ENCODE results near the gene BFSP2.
"Not testable (repeated sequence)": the region's sequence is repeated elsewhere in the genome, so short reads cannot be mapped to it uniquely, and the experiment has no call there.

BFSP2 gene

DNA sequence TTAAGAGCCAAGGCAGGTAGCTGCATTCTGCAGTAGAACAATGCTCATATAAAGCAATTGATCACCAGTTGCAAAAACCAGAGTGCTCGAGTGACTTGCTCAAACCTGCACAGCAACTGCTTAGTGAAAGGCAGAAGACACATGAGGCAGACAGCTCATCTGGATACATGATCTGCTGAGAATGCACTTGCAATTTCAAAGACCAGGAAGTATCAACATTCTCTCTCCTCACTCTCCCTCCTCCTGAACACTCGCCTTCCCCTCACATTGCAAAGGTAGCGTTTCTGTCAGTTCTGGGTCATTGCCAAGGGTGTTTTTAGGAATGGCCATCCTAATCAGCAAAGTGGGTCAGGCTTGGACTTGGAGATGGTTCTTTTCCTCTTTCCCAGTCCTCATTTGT, 61.0 kb downstream of the BFSP2 start:
- DNase-seq, result no peak

DNA sequence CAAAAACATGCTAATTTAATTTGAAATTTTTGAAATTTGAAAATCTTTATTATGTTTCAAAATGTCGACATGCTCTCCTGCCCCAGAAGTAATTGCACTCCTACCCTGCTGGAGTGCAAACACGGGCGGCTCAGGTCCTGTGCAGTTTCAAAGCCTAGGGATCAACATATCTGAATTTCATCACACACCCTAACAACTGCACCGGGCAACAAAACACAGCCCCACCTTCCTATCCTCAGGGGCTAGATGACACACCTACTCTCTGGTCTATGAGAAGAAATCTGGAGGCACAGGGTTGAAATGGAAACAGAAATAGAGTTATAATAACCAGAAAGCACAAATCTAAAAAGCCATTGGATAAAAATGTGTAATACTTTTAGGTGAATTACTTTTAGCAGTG, 61.4 kb downstream of the BFSP2 start:
- DNase-seq, result no peak

DNA sequence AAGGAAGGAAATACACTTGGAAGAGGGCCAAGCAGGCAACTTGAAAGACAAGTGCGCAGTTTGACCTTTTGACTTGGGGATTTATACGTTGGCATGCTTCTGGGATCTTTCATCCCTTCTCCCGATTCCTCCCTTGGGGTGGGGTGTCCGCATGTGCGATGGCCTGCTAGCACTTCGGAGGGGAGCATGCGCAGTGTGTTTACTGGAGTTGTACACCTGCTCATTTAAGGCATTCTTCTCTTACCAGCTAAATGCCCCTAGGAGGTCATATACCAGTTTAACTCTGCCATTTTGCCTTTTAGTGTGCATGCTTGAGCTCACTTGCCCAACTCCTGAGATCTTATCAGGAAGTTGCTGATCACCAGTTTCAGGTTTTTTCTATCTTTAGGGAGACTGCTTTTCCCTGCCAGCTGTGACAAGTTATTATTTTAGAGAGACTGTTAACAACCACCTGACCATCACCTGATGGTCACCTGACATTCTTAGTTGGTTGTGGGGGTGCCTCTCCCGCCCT, 63.5 kb downstream of the BFSP2 start:
- DNase-seq, result no peak

DNA sequence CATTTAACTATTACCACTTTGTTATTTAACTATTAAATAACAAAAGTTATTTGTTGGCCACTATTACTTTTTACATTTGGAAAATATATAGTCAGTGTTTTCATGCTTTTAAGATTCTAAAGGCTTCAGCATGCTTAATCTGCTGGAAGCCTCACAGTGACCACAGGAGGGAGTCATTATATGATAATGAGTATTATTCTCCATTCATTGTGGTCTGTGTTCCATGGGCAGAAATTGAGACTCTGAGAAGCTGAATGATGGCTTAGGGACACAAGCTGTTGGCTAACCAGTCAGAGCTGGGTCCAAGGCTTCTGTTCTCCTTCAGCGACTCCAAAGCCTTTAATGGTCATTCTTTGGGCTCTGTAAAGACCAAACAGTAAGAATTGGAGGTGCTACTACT, 64.7 kb downstream of the BFSP2 start:
- no peak for DNase-seq

DNA sequence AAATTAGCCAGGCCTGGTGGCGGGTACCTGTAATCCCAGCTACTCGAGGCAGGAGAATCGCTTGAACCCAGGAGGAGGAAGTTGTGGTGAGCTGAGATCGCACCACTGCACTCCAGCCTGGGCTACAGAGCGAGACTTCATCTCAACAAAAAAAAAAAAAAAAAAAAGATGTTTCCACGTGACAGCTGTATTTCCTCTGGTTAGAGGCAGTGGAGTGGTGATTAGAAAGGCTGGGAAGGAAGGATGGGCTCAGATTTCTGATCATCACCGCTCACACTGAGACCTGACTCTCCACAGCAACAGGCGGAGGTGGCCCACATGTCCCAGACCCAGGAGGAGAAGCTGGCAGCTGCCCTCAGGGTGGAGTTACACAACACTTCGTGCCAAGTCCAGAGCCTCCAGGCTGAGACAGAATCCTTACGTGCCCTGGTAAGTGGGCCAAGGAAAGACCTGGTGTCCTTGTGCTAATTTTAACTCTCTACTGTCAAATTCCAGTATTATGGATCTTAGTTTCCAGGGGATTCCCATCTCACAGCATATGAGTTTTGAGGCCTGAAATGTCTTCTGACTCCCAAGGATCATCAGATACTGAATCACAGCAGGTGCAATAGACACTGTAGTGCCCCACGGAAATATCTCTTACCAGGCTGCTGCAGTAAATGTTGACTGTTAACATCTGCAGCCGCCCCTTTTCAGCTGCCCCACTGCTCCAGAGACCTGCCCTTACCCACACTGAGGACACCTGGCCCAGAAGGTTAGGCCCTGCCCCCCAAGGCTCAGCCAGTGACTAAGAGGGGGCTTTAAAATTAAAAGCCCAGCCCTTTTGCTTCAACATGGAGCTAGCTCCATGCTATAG, 66.9 kb downstream of the BFSP2 start:
- DNase-seq, result no peak

DNA sequence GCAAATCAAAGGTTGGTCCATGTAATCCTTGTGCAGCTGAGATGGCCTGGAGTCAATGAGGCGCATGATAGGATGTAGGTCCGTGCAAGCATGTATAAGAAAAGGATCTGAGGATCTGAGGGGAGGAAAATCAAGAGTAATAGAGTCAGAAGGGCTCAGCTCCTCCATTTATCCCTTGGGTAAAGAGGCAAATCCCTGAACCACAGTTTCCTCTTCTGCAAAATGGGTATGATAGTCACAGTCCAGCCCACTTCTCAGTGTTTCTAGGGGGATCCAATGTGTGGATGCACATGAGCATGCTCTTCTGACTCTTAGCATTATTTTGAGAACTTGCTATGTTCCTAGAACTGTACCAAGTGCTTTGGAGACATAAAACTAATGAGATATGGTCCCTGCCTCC, 67.9 kb downstream of the BFSP2 start:
- DNase-seq, result no peak

DNA sequence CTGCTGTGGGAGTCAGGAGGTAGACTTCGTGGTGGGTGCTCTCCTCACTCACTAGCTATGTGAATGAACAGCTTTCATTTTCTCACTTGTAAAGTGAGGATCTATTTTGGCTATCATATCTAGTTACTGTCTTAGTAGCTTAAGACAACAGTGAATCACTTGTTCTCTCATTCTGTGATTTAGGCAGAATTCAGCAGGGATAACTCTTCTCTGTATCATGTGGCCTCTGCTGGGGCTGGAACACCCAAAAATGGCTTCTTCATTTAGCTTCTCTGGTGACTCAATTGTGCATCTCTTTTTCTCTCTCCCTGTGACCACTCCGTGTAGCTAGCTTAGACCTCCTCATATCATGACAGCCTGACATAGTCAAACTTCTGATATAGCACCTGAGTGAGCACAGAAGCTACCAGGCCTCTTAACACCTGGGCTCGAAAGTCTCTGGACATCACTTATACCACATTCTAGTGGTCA, 68.4 kb downstream of the BFSP2 start:
- no peak for DNase-seq

DNA sequence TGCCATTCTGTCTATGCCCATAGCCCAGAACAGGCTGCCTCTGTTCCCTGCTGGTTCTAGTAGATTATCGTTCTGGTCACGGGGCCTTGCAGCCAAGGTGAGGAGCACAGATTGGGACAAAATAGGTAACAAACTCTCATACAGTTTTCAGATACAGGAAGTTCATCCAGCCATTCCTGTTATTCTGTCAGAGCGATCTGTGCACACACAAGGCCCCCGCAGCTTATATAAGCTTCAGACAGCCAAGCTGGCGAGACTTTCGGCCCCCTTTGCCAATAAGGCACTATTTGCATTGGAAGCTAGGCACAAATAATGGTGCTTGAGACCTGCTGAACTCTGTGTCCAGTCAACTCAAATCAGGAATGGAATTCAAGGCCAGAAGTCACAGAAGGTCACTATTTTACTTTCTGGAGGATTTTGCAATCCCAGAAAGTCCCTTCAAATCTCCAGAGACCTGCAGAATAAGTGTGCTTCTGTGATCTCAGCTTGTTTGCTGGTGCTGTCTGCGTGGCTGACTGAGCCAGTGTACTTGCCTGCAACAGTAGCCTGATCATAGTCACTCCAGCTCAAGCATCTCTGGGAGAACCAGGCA, 69.4 kb downstream of the BFSP2 start:
- DNase-seq, result no peak

DNA sequence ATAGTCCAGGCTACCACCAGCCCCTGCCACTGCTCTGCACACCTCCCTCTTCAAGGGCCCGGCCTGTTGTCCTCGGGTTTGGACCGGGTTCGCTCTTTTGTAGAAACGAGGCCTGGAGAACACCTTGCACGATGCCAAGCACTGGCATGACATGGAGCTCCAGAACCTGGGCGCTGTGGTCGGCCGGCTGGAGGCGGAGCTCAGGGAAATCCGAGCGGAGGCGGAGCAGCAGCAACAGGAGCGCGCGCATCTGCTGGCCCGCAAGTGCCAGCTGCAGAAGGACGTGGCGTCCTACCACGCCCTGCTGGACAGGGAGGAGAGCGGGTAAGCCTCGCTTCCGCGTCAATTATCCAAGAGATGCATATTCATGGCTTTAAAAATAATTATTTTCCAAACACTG, 72.4 kb downstream of the BFSP2 start:
- no peak for DNase-seq

DNA sequence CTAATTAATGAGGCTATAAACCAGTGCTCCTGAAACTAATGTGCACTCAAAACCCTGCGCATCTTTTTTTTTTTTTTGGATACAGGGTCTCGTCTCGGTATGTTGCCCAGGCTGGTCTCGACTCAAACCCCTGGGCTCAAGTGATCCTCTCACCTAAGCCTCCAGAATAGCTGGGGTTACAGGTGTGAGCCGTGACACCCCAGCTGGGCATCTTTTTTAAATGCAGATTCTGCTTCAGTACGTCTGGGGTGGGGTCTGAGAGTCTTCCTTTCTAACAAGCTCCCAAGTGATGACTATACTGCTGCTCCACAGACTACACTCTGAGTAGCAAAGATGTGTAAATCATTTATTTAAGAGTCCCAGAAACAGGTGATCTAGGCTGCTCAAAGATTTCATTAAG, 73.0 kb downstream of the BFSP2 start:
- no peak for DNase-seq

DNA sequence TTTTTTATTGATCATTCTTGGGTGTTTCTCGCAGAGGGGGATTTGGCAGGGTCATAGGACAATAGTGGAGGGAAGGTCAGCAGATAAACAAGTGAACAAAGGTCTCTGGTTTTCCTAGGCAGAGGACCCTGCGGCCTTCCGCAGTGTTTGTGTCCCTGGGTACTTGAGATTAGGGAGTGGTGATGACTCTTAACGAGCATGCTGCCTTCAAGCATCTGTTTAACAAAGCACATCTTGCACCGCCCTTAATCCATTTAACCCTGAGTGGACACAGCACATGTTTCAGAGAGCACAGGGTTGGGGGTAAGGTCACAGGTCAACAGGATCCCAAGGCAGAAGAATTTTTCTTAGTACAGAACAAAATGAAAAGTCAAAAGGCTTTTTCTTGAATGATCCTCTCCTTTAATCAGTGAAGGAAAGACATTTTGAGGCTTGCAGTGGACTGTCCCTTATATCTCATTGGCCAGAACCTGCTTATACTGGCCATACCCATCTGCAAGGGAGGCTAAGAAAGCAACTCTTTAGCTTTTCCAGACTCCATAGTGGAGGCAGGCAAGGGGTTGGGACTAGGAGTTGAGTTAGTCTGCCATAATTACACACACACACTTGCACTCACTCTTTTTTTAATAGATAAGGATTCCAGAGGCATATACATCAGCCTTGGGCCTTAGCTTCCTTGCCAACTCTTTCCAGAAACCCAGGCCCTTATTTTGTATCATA, 73.8 kb downstream of the BFSP2 start:
- not testable (repeated sequence) for DNase-seq

DNA sequence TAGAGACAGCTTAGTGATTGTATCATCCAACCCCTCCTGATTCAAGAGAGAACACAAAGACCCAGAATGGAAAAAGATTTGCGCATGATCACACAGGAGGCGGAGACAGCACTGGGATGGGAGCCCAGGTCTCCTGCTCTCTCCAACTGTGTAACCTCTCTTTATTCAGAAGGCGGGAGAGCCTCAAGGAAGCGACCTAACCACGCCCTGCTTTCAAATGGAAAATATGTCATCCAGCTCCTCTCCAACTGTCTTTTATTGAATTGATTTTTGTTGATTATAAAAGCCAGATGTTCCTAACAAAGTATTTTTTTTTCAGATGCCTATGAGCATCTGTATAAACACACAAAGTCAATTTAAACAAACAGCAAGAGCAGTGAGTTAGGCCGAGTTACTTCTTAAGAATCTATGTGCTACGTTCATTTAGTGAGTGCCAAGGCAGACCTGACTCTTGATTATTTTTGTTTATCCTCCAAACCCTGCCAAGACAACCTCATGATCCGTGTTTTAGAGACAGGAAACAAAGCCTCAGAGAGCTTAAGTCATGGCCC, 74.5 kb downstream of the BFSP2 start:
- no peak for DNase-seq

DNA sequence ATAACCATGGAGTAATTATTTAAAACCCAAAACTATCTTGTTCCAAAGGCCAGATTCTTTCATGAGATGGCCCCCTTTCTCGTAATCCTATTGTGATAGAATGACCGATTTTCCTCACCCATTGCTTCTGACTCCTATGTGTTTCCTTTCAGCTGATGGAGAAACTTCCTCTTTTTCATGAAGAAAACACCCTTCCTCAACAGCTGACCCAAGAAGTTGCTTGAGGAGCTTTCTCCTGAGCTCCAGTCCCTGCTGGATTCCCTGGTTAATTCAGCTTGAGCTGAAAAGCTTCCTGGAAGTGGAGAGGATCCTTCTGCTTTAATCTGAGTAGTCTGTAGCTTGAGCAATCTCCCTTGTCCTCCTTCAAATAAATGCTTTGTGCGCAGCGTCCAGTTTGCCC, 75.0 kb downstream of the BFSP2 start:
- DNase-seq, result no peak

DNA sequence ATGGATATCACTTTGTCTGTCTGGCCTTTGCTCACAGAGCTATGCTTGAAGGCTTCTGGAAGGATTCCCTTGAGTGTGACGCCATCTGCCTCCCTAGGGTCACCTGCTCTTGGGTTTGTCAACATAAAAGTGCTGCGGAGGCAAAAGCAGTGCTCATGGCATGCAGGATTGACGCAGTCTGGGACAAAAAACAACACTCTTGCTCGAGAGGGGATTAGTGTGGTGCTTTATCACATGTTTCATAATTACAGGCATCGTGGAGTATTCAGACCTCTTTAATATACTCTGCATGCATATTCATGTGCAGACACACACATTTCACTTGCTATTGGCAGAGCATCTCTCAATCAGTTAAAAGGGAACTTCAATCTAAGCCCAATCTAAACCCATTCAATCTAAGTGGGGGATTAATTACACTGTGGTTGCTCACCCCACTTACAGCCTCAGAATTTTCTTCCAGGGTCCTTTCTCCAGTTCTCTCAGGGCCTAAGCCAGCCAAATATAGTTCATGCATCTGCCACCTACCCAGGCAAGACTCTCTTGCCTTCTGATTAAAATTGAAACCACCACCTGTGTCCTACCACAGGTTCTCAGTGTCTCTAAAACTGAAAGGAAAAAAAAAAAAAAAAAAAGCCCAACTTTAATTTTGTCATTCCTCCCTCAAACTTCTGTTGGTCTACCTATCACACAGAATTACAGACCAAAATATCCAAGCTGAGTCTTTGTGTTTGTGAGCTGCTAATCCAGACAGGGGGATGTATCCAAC, 75.6 kb downstream of the BFSP2 start:
- no peak for DNase-seq

DNA sequence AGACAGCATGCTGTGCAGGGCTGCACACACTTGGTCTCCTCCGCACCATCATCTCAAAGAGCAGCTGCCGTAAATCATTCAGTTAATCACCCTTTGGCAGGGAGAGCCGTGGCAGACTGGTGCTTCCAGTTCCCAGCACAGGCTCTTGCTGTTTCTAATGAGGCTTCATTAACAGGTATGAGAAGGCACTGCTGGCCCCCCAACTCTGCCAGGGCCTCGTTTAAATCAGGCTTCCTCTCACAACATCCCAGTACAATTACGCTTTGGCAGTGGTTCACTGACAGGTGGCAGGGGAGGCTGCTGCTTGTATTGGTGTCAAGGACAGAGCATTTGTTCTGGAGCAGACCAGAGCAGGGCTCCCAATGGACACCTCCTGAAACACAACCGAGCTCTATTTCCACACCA, 77.1 kb downstream of the BFSP2 start:
- peak; percentile 95 for DNase-seq

DNA sequence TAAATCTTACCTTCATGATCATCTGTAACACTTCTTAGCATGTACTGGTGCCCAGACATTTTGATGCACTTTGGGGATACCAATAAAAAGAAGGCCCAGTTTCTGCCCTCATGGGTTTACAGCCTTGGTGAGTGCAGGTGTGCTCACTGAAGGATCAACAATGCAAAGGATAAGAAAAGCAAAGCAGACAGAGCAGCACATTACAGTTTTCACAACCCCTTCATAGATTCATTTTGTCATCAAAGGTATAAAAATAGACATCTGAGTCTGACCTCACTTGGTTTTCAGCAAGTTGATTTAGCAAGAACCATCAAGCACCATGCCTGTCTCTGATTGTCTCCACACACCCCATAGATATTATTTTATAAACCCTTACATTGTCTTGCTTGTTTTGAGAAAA, 77.6 kb downstream of the BFSP2 start:
- DNase-seq, result no peak

DNA sequence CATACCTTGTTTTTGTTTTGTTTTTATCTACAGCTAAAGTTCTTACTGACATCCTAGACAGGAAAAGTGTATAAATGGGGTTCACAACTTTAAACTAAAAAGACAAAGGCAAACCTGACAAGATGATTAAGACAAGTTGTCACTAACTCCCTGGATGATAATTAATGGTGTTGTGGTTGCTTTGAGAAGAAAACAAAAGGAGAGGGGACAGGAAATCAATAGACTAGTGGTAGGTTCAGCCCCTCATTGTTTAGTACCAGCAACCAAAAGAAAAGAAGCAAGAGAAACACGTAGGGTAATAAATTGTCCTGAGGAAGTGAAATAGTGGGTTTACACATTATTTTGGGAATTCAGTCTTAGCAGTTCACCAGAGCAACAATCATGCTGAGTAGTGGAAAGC, 78.8 kb downstream of the BFSP2 start:
- DNase-seq, result no peak

DNA sequence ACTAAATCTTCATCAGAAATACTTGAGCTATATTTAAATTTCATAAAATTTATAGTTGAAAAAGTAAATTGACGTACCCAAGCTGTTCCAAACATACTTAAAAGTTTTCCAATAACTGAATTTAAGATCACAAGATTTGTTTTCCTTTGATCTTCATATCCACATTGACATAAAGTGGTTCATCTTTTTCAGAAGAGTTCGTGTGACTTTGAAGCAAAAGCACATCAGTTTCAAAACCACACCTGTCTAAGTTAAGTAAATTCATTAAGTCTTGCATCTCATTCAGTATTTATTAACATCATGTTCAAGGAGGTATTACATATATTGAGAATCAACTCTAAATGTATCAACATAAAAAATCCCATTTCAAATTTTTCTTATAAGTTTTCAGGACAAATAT, 79.5 kb downstream of the BFSP2 start:
- no peak for DNase-seq

DNA sequence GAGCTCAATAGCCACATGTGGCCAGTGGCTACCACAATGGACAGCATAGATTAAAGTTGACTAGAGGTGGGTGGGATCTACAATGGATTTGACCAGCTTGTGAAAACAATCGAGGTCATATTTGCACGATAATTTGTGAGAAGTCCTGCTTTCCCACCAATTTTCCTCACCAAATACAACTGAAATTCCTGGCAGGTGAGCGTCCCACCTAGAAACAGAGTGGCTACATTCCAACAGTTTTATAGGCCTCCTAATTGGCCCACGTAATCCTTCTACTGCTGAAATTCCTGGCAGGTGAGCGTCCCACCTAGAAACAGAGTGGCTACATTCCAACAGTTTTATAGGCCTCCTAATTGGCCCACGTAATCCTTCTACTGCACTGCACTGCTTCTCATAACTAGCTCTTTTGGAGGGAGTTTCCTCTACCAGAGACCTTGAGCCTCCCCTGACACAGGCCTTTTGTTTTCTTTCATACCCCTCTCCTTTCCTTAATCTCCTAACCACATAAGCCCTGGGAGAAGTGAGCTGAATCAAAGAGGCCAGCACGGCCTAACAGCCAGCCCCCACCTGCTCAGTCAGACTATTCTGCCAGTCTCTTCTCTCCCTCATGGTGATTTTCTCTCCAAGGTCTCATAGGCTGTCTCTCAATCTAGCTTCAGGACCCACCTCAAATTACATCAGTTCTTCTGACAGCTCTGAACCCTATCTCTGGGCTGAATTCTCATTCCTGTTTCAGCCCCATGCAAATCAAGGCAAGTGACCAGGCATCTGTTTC, 80.2 kb downstream of the BFSP2 start:
- DNase-seq, result no peak

DNA sequence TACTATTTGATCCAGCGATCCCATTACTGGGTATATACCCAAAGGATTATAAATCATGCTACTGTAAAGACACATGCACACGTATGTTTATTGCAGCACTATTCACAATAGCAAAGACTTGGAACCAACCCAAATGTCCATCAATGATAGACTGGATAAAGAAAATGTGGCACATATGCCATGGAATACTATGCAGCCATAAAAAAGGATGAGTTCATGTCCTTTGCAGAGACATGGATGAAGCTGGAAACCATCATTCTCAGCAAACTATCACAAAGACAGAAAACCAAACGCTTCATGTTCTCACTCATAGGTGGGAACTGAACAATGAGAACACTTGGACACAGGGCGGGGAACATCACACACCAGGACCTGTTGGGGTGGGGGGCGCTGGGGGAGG, 82.6 kb downstream of the BFSP2 start:
- DNase-seq, result not testable (repeated sequence)

DNA sequence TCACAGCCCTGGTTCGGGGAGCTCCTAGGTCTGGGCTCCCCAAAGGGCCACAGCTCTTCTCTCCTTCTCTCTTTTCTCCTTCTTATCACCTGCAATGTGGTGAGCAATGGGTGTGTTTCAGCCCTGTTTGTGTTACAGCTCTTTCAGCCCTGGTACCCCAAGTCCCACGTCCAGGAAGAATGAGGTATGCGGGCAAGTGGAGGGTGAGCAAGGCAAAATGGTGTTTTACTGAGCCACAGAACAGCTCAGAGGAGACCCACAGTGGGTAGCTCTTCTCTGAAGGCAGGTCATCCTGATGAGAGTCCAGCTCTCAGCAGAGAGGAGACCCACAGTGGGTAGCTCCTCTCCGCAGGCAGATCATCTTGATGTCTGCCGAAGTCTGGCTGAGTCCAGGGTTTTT, 86.8 kb downstream of the BFSP2 start:
- no peak for DNase-seq

DNA sequence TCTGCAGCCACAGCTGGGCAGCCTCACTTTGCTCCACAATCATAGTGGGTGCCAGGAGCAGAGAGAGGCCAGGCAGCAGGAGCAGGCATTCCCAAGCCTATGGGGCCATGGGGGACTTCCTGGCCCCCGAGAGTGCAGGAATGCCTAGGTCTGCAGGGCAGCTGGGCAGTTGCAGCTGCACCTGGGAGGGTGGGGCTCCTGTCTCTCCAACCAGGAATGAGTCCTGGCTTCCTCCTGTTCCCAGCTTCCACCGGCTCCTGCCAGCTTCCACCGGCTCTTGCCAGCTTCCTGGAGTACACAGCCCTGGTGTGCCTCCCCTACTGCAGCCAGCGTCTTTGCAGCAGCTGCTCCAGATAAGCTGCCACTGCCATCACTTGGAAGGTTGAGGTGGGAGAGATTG, 87.3 kb downstream of the BFSP2 start:
- no peak for DNase-seq
